Glutamatergic neuron (in vitro differentiated cells): ENCODE data around the gene MPP3. TPM values are rescaled to one million over a fixed set of nuclear protein-coding genes. Genes with fewer than 3 reads are reported as not detected.
A peak's percentile ranks its signal among the peaks of the same experiment; 100 is the strongest.
"Not testable (repeated sequence)": the region's sequence is repeated elsewhere in the genome, so short reads cannot be mapped to it uniquely, and the experiment has no call there.

Experiments used
- DNase-seq: peaks from one replicate; pipeline ENCODE4 v3.0.0; 2022
- H3K27ac Mint-ChIP-seq: one replicate; pipeline ENCODE4 v1.8.0; 2020; ENCODE audit warnings: mild to moderate bottlenecking, mixed read lengths, inconsistent platforms; ENCODE audit not compliant: unreplicated experiment
- H3K27me3 Mint-ChIP-seq: one replicate; pipeline ENCODE4 v1.8.0; 2020; ENCODE audit warnings: mild to moderate bottlenecking, moderate library complexity, mixed read lengths, inconsistent platforms; ENCODE audit not compliant: unreplicated experiment
- H3K36me3 Mint-ChIP-seq: one replicate; pipeline ENCODE4 v1.8.0; 2020; ENCODE audit warnings: mild to moderate bottlenecking, mixed read lengths, inconsistent platforms; ENCODE audit not compliant: unreplicated experiment
- H3K4me1 Mint-ChIP-seq: one replicate; pipeline ENCODE4 v1.8.0; 2020; ENCODE audit warnings: mild to moderate bottlenecking, low read depth, mixed read lengths, inconsistent platforms; ENCODE audit not compliant: unreplicated experiment
- H3K4me3 Mint-ChIP-seq: one replicate; pipeline ENCODE4 v1.8.0; 2020; ENCODE audit warnings: mild to moderate bottlenecking, mixed read lengths, inconsistent platforms; ENCODE audit not compliant: unreplicated experiment
- H3K9me3 Mint-ChIP-seq: one replicate; pipeline ENCODE4 v1.8.0; 2020; ENCODE audit warnings: mild to moderate bottlenecking, moderate library complexity, mixed read lengths, inconsistent platforms; ENCODE audit not compliant: unreplicated experiment
- CTCF ChIP-seq: fragments of 200-600 bp; sonication (generic); IDR thresholded peaks from one replicate; pipeline ENCODE4 v1.5.0; 2021; ENCODE audit not compliant: partially characterized antibody, unreplicated experiment
- total RNA-seq: library from RNA; stranded (reverse); fragmentation: NEBNext Ultra II Directional; extraction: Animal tissue kit (Norgen Biotek cat#: 25700); gene quantifications from one replicate; pipeline ENCODE4 v1.2.1, GENCODE V29; 2021; ENCODE audit not compliant: unreplicated experiment

MPP3 gene
- total RNA-seq, 1 donor from 2014 or later, result 22.9 TPM

DNA sequence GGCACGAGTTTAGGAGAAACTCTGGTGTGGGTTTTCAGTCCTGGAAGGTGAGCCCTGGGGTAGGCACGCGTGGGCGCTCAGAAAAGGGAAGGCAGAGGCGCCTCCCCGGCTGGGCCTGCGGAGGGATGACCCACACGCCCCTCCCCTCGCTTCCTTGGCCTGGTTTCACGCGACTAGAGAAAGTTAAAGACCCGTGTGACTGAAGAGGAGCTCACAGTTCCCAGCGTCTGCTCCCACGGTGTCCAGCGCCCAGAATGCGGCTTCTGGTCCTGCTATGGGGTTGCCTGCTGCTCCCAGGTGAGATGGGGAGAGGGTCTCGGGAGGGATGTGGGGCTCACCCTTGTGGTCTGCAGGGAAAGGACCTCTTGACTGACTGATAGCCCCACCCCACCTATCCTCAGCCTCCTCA lies 14.0 kb upstream of the MPP3 start, which contains the start of gene CD300LG:
CD300LG (plus strand) TSS at position 214 of the 409 bp plus-strand sequence; CDS start at position 255, 41 bp downstream.
- Mint-ChIP-seq H3K9me3 (peaks cover 9% of the 10 kb centered on the region), H3K27ac (no peak within 1 kb of the TSS), H3K27me3 (peaks cover 4% of the 10 kb centered on the region), H3K4me3 (no peak within 1 kb of the TSS), H3K4me1 (peaks cover 2% of the 10 kb centered on the region), H3K36me3 (no peaks in the 10 kb centered on the region)
- no peak for DNase-seq
- TF ChIP-seq CTCF, result no peak

DNA sequence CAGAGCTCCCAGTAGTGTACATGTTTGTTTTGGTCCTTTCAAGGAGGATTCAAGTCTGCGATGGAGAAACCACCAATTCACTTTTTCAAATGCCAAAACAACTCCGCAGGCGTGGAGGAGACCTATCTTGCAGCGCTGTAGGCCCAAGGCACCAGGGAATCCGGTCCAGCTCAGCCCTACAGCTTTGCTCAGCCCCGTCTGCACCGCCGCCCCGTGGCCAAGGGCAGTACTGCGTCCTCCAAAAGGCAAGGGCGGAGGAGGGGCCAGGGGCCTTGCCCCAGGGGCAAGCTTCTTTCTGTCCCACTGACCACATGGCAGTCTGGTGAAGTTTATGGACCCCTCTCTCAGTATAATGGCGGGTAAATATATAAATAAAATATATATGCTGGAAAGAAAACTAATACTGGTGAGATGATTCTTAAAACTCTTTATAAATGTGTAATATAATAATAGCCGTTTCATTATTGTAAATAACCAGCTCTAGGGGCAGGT lies 13.3 kb upstream of the MPP3 start:
- H3K36me3 Mint-ChIP-seq, result no peaks in the 10 kb centered on the region
- peaks cover 7% of the 10 kb centered on the region for H3K9me3 Mint-ChIP-seq
- TF ChIP-seq CTCF, result peak; percentile 97
- no peak overlapping the region for H3K4me3 Mint-ChIP-seq
- H3K27me3 Mint-ChIP-seq, result peaks cover 3% of the 10 kb centered on the region
- peaks cover 2% of the 10 kb centered on the region for H3K4me1 Mint-ChIP-seq
- peak; percentile 95 for DNase-seq
- no peak overlapping the region for H3K27ac Mint-ChIP-seq

GRCh38 chr17:43845766-43846165 lies 12.8 kb upstream of the MPP3 start:
- DNase-seq, result no peak
- H3K36me3 Mint-ChIP-seq, result no peaks in the 10 kb centered on the region
- peaks cover 3% of the 10 kb centered on the region for H3K27me3 Mint-ChIP-seq
- no peak for TF ChIP-seq CTCF
- no peak overlapping the region for H3K4me3 Mint-ChIP-seq
- H3K9me3 Mint-ChIP-seq, result peaks cover 7% of the 10 kb centered on the region
- H3K4me1 Mint-ChIP-seq, result peaks cover 2% of the 10 kb centered on the region
- H3K27ac Mint-ChIP-seq, result no peak overlapping the region

GRCh38 chr17:43844241-43844640 lies 11.3 kb upstream of the MPP3 start:
- Mint-ChIP-seq H3K27ac (no peak overlapping the region), H3K4me3 (no peak overlapping the region), H3K4me1 (peaks cover 6% of the 10 kb centered on the region), H3K27me3 (peaks cover 3% of the 10 kb centered on the region), H3K36me3 (no peaks in the 10 kb centered on the region), H3K9me3 (peaks cover 9% of the 10 kb centered on the region)
- no peak for DNase-seq
- TF ChIP-seq CTCF, result no peak

GRCh38 chr17:43842975-43843325 lies 10.0 kb upstream of the MPP3 start:
- H3K4me1 Mint-ChIP-seq, result peaks cover 6% of the 10 kb centered on the region
- no peak for DNase-seq
- peaks cover 9% of the 10 kb centered on the region for H3K9me3 Mint-ChIP-seq
- H3K27ac Mint-ChIP-seq, result no peak overlapping the region
- peaks cover 3% of the 10 kb centered on the region for H3K27me3 Mint-ChIP-seq
- no peak for TF ChIP-seq CTCF
- H3K36me3 Mint-ChIP-seq, result no peaks in the 10 kb centered on the region
- no peak overlapping the region for H3K4me3 Mint-ChIP-seq

- not testable (repeated sequence) for H3K27ac Mint-ChIP-seq, H3K27me3 Mint-ChIP-seq, H3K4me3 Mint-ChIP-seq, DNase-seq, H3K36me3 Mint-ChIP-seq, H3K4me1 Mint-ChIP-seq, H3K9me3 Mint-ChIP-seq
These were observed 9.4 kb upstream of the MPP3 start for GRCh38 chr17:43842091-43842974.
